ENCODE measurements around the gene FAM221A. TPM values are rescaled to one million over a fixed set of nuclear protein-coding genes. Genes with fewer than 3 reads are reported as not detected.

FAM221A gene
- total RNA-seq, 1 experiment from 2014 or later = 15.0 TPM

GRCh38 chr7:23746629-23747028 is 66.6 kb downstream of the FAM221A start:
- Mint-ChIP-seq H3K36me3 (ENCODE audit: insufficient read depth in 1 of 3, low read depth in 3 of 3) (peaks cover 4 to 22% (median 11%) of the 10 kb centered on the region in 3 experiments; a peak in 6 of 7 replicates), H3K27ac (no peak overlapping the region), H3K27me3 (ENCODE audit: low read depth) (no peaks in the 10 kb centered on the region; the same call in 1 of the 2 replicates), H3K4me1 (no peaks in the 10 kb centered on the region), H3K4me3 (no peak overlapping the region), H3K9me3 (peaks cover 22 to 33% of the 10 kb centered on the region in 2 experiments)
- Histone ChIP-seq H3K4me1 (ENCODE audit: insufficient read depth, low read length) (no peaks in the 10 kb centered on the region), H2BK15ac (ENCODE audit: low read depth, low read length) (no peak overlapping the region), H3K14ac (ENCODE audit: insufficient read depth, low read length) (no peak overlapping the region), H2BK20ac (ENCODE audit: low read depth, low read length, poor library complexity, severe bottlenecking) (no peak overlapping the region), H3K4ac (ENCODE audit: low read depth, low read length) (no peak overlapping the region), H3K27ac (ENCODE audit: insufficient read length, low read depth, low read length) (no peak overlapping the region), H3K79me2 (ENCODE audit: insufficient read depth, low read length) (no peaks in the 10 kb centered on the region), H4K91ac (ENCODE audit: insufficient read length, low read depth, low read length) (no peak overlapping the region), H2BK5ac (ENCODE audit: insufficient read length, low read length) (no peak overlapping the region), H3K56ac (ENCODE audit: insufficient read length, low read depth, low read length) (no peak overlapping the region), H3K79me1 (ENCODE audit: insufficient read depth, low read depth, low read length, poor library complexity, severe bottlenecking) (no peaks in the 10 kb centered on the region), H3K23me2 (ENCODE audit: insufficient read length, low read depth, low read length, poor library complexity, severe bottlenecking) (no peaks in the 10 kb centered on the region), H3K9me3 (ENCODE audit: control insufficient read depth, low read depth, low read length) (no peaks in the 10 kb centered on the region), H2AK5ac (ENCODE audit: insufficient read length, low read length) (no peak overlapping the region), H3K23ac (ENCODE audit: insufficient read length, low read depth, low read length) (no peak overlapping the region), H3K18ac (ENCODE audit: insufficient read length, low read depth, low read length) (no peak overlapping the region), H4K20me1 (ENCODE audit: control insufficient read depth, insufficient read depth, insufficient read length) (no peaks in the 10 kb centered on the region), H4K5ac (ENCODE audit: insufficient read length, low read depth, low read length) (no peak overlapping the region), H4K8ac (replicated peaks; ENCODE audit: insufficient read length, low read depth, low read length) (no peak overlapping the region), H2BK12ac (ENCODE audit: insufficient read length, low read depth, low read length) (no peak overlapping the region), H3T11ph (ENCODE audit: low read length) (no peak overlapping the region), H2BK120ac (ENCODE audit: low read depth, low read length, poor library complexity, severe bottlenecking) (no peak overlapping the region), H3K9ac (ENCODE audit: extremely low read depth, insufficient read length, low read length) (no peak overlapping the region), H2AFZ (ENCODE audit: low read length) (no peak overlapping the region), H3K4me2 (ENCODE audit: insufficient read depth, insufficient read length, low read length) (no peak overlapping the region), H3K27me3 (ENCODE audit: insufficient read depth, low read length) (no peaks in the 10 kb centered on the region)
- no peak for TF ChIP-seq CTCF (conservative IDR thresholded peaks at IDR 0.05)
- no CpG with 5 or more reads among the region's 1 CpG for WGBS (ENCODE audit: extremely low coverage, insufficient read length, low lambda C conversion rate)
- DNase-seq = no peak

All from H9 (cell line).